Body of pancreas (tissue), 4 donors: Measurements from ENCODE around the gene CSTF1.

Experiments
- CTCF ChIP-seq, 7 experiments: fragments of 450-650 bp in 4 of 7; fragments of 200-600 bp in 3 of 7; sonication (generic) in 3 of 7; IDR thresholded peaks; one replicate each; pipeline ENCODE4 v1.5.1; 2016 to 2019; ENCODE audit warnings: antibody characterized with exemption in 7 of 7
- POLR2A ChIP-seq, 3 donors: fragments of 450-650 bp; IDR thresholded peaks; one replicate each; pipeline ENCODE4 v1.6.1; 2016; ENCODE audit warnings: antibody characterized with exemption in 3 of 3, mild to moderate bottlenecking in 2 of 3

DNA sequence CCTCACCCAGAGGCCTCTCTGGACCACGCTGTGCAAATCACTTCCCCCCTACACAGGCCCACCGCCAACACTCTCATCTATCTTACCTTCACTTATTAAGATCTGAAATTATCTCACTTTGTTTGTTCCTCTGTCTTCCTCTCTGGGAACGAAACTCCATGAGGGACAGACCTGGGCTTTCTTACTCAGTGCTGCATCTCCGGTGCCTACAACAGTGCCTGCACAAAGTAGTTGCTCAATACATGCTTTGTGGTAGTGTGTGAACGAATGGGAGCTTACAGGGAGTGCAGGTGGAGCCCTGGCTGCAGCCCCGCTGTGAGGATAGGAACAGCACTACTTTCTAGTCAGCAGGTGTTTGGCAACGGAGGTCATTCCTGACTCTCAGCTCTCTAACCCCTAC, 25.0 kb downstream of the CSTF1 start:
- TF ChIP-seq CTCF (IDR thresholded peaks at IDR 0.05), result no peak
- TF ChIP-seq POLR2A (IDR thresholded peaks at IDR 0.05), result no peak
